GM19328 (cell line): ENCODE measurements around the gene SLC1A2.

Source experiments
- ATAC-seq: cut with Tn5 transposase; IDR thresholded peaks from one replicate; pipeline ENCODE4 v1.9.1; 2021; ENCODE audit warnings: mild to moderate bottlenecking, moderate library complexity; ENCODE audit not compliant: unreplicated experiment

SLC1A2 gene

GRCh38 chr11:35277827-35278226 lies 141.5 kb downstream of the SLC1A2 start:
- ATAC-seq = no peak

GRCh38 chr11:35276396-35277145 lies 142.8 kb downstream of the SLC1A2 start:
- ATAC-seq = no peak

- no peak for ATAC-seq
Observed at GRCh38 chr11:35275786-35276170, 143.6 kb downstream of the SLC1A2 start.

- ATAC-seq = no peak
Observed at GRCh38 chr11:35274909-35275785, 144.2 kb downstream of the SLC1A2 start.

- ATAC-seq = peak; percentile 73
Observed at GRCh38 chr11:35272391-35272902, 146.9 kb downstream of the SLC1A2 start.

GRCh38 chr11:35271031-35271430 lies 148.3 kb downstream of the SLC1A2 start:
- no peak for ATAC-seq

GRCh38 chr11:35270342-35270741 lies 149.0 kb downstream of the SLC1A2 start:
- no peak for ATAC-seq

- no peak for ATAC-seq
Observed at GRCh38 chr11:35267504-35267903, 151.9 kb downstream of the SLC1A2 start.

- no peak for ATAC-seq
Observed at GRCh38 chr11:35265755-35266454, 153.5 kb downstream of the SLC1A2 start.

GRCh38 chr11:35262735-35263134 lies 156.6 kb downstream of the SLC1A2 start:
- ATAC-seq = no peak

GRCh38 chr11:35262056-35262455 lies 157.3 kb downstream of the SLC1A2 start:
- ATAC-seq = no peak

- ATAC-seq = no peak
Observed at GRCh38 chr11:35261197-35261596, 158.2 kb downstream of the SLC1A2 start.

- ATAC-seq = no peak
Observed at GRCh38 chr11:35260342-35260985, 158.9 kb downstream of the SLC1A2 start.

GRCh38 chr11:35259529-35259928 lies 159.8 kb downstream of the SLC1A2 start:
- no peak for ATAC-seq

- ATAC-seq = peak; percentile 95
Observed at GRCh38 chr11:35257281-35257680, 162.1 kb downstream of the SLC1A2 start.

- no peak for ATAC-seq
Observed at GRCh38 chr11:35256296-35256695, 163.1 kb downstream of the SLC1A2 start.

GRCh38 chr11:35255514-35255913 lies 163.8 kb downstream of the SLC1A2 start:
- no peak for ATAC-seq

- no peak for ATAC-seq
Observed at GRCh38 chr11:35253237-35253636, 166.1 kb downstream of the SLC1A2 start.

- no peak for ATAC-seq
Observed at GRCh38 chr11:35250621-35251020, 168.7 kb downstream of the SLC1A2 start.

GRCh38 chr11:35250192-35250591 lies 169.2 kb downstream of the SLC1A2 start:
- no peak for ATAC-seq
